ENCODE measurements around the gene DGKD.

DNA sequence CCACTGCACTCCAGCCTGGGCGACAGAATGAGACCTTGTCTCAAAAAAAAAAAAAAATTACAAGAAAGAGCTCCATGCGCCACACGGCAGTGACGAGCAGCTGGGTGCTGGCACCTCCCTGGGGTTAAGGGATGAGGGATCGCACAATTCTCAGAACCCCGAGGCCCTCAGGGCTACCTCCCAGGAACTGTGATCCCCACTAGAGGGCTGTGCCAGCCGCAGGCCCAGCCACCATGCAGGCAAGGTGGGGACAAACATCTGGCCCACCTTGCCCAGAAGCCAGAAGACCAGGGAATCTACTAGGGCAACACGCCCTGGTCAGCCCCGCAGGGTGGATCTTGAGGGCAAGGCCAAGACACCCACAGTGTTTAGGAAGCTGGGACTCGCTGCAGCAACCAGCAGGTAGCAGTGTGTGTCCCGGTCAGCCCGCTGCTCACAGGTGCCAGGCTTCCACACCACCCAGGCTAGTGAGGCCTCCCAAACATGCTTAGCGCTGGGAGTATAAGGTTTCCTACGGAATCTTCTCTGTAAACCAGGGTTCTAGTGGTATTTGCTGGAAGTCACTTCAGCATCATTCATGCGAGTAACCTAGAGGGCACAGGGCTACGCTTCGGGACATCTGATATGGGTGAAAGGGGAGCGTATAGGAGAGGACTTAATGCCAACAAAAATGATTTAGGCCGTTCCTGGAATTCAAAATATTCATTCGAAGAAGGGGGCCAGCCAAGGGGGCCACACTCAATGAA, 39.9 kb upstream of the DGKD start:
- TF ChIP-seq, protein P1, sequence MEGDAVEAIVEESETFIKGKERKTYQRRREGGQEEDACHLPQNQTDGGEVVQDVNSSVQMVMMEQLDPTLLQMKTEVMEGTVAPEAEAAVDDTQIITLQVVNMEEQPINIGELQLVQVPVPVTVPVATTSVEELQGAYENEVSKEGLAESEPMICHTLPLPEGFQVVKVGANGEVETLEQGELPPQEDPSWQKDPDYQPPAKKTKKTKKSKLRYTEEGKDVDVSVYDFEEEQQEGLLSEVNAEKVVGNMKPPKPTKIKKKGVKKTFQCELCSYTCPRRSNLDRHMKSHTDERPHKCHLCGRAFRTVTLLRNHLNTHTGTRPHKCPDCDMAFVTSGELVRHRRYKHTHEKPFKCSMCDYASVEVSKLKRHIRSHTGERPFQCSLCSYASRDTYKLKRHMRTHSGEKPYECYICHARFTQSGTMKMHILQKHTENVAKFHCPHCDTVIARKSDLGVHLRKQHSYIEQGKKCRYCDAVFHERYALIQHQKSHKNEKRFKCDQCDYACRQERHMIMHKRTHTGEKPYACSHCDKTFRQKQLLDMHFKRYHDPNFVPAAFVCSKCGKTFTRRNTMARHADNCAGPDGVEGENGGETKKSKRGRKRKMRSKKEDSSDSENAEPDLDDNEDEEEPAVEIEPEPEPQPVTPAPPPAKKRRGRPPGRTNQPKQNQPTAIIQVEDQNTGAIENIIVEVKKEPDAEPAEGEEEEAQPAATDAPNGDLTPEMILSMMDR (IDR thresholded peaks at IDR 0.05 in 2 of 3, conservative IDR thresholded peaks at IDR 0.05 in 1 of 3; ENCODE audit: borderline replicate concordance in 1 of 3, insufficient read depth in 1 of 3, low read depth in 2 of 3, low read length in 2 of 3) = no peak
- TF ChIP-seq POLR2AphosphoS5 (IDR thresholded peaks at IDR 0.05; ENCODE audit: low read depth, low read length) (no peak), POLR2A (IDR thresholded peaks at IDR 0.05; ENCODE audit: borderline replicate concordance, extremely low read depth, insufficient read depth, insufficient read length) (no peak)
